Measurements from ENCODE around the gene TNPO1. TPM values are rescaled to one million over a fixed set of nuclear protein-coding genes. Genes with fewer than 3 reads are reported as not detected.

The TNPO1 gene
- total RNA-seq, 4 donors from 2014 or later, result 73.1 to 241 (median 76.8) TPM

- Histone ChIP-seq H3K4me1 (peaks cover 0 to 40% (median 4%) of the 10 kb centered on the region in 4 donors), H3K9me3 (no peaks in the 10 kb centered on the region), H3K27ac (peak overlapping the region in 2 of 4 donors; percentile 87 to 96), H3K4me3 (peak overlapping the region in 3 of 4 donors; percentile 92 to 94 (median 94)), H3K36me3 (peaks cover 0 to 3% (median 0%) of the 10 kb centered on the region in 3 donors), H3K27me3 (no peaks in the 10 kb centered on the region)
- DNase-seq, result no peak
- TF ChIP-seq, protein P1, sequence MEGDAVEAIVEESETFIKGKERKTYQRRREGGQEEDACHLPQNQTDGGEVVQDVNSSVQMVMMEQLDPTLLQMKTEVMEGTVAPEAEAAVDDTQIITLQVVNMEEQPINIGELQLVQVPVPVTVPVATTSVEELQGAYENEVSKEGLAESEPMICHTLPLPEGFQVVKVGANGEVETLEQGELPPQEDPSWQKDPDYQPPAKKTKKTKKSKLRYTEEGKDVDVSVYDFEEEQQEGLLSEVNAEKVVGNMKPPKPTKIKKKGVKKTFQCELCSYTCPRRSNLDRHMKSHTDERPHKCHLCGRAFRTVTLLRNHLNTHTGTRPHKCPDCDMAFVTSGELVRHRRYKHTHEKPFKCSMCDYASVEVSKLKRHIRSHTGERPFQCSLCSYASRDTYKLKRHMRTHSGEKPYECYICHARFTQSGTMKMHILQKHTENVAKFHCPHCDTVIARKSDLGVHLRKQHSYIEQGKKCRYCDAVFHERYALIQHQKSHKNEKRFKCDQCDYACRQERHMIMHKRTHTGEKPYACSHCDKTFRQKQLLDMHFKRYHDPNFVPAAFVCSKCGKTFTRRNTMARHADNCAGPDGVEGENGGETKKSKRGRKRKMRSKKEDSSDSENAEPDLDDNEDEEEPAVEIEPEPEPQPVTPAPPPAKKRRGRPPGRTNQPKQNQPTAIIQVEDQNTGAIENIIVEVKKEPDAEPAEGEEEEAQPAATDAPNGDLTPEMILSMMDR (IDR thresholded peaks at IDR 0.05), result no peak
- TF ChIP-seq POLR2A (IDR thresholded peaks at IDR 0.05), result no peak
These were observed 31.0 kb downstream of the TNPO1 start for GRCh38 chr5:72847439-72847838.

GRCh38 chr5:72847989-72848473, 31.6 kb downstream of the TNPO1 start:
- Histone ChIP-seq H3K36me3 (peaks cover 0 to 4% (median 0%) of the 10 kb centered on the region in 3 donors), H3K27ac (peak overlapping the region; percentile 84 to 96 (median 90)), H3K9me3 (no peaks in the 10 kb centered on the region), H3K4me3 (peak overlapping the region; percentile 62 to 94 (median 93)), H3K27me3 (no peaks in the 10 kb centered on the region), H3K4me1 (peaks cover 0 to 37% (median 4%) of the 10 kb centered on the region in 4 donors)
- TF ChIP-seq, protein P1 (IDR thresholded peaks at IDR 0.05), result peak in 2 of 6 experiments; percentile 22 to 40
- TF ChIP-seq POLR2A (IDR thresholded peaks at IDR 0.05), result peak; percentile 87 to 94
- DNase-seq, result peak; percentile 90 to 96 (median 92)

GRCh38 chr5:72848474-72849428, 32.3 kb downstream of the TNPO1 start:
- Histone ChIP-seq H3K9me3 (no peaks in the 10 kb centered on the region), H3K27ac (peak overlapping the region; percentile 84 to 96 (median 90)), H3K36me3 (peaks cover 0 to 11% (median 0%) of the 10 kb centered on the region in 3 donors), H3K4me1 (peaks cover 0 to 41% (median 4%) of the 10 kb centered on the region in 4 donors), H3K27me3 (no peaks in the 10 kb centered on the region), H3K4me3 (peak overlapping the region; percentile 62 to 94 (median 93))
- DNase-seq, result peak; percentile 59 to 71 (median 67)
- TF ChIP-seq, protein P1 (IDR thresholded peaks at IDR 0.05), result no peak
- no peak for TF ChIP-seq POLR2A (IDR thresholded peaks at IDR 0.05)

GRCh38 chr5:72849546-72849945, 33.1 kb downstream of the TNPO1 start:
- TF ChIP-seq POLR2A (IDR thresholded peaks at IDR 0.05), result no peak
- TF ChIP-seq, protein P1 (IDR thresholded peaks at IDR 0.05), result no peak
- no peaks in the 10 kb centered on the region for H3K9me3 ChIP-seq
- H3K36me3 ChIP-seq, result peaks cover 0 to 11% (median 0%) of the 10 kb centered on the region in 3 donors
- H3K27me3 ChIP-seq, result no peaks in the 10 kb centered on the region
- DNase-seq, result no peak
- peaks cover 0 to 41% (median 4%) of the 10 kb centered on the region in 4 donors for H3K4me1 ChIP-seq
- peak overlapping the region in 3 of 4 donors; percentile 92 to 94 (median 94) for H3K4me3 ChIP-seq
- no peak overlapping the region for H3K27ac ChIP-seq

DNA sequence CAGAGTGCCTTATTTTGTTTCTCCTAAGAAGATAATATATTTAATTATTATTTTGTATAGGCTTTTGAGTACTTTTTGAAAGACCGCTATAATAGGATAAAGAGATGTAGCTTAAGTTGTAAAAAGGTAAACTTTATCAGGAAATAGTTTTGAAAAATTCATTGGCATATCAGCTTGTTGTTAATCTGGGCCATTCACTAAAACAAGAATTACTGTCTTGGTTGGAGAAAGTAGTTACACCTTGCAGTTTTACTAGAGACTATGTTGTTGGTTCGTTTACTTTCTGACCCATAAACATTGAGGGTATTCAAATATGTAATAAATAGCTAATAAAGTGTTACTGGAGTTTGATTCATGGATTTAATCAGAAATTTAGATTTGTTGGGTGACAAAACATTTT, 33.7 kb downstream of the TNPO1 start:
- H3K9me3 ChIP-seq, result no peaks in the 10 kb centered on the region
- TF ChIP-seq, protein P1 (IDR thresholded peaks at IDR 0.05), result no peak
- no peak for TF ChIP-seq POLR2A (IDR thresholded peaks at IDR 0.05)
- H3K36me3 ChIP-seq, result peaks cover 0 to 11% (median 0%) of the 10 kb centered on the region in 3 donors
- DNase-seq, result no peak
- peaks cover 0 to 41% (median 4%) of the 10 kb centered on the region in 4 donors for H3K4me1 ChIP-seq
- H3K4me3 ChIP-seq, result peak overlapping the region in 2 of 4 donors; percentile 17 to 92
- H3K27ac ChIP-seq, result no peak overlapping the region
- H3K27me3 ChIP-seq, result no peaks in the 10 kb centered on the region
